NCI-H2107 treated with DMSO at 0.1 percent for 48 hours (cell line): ENCODE results near the gene CRY2.

Source experiments
- DNase-seq: peaks from one replicate; lab custom pipeline; 2025; ENCODE audit not compliant: unreplicated experiment; lab: John Stamatoyannopoulos, UW

The CRY2 gene

DNA sequence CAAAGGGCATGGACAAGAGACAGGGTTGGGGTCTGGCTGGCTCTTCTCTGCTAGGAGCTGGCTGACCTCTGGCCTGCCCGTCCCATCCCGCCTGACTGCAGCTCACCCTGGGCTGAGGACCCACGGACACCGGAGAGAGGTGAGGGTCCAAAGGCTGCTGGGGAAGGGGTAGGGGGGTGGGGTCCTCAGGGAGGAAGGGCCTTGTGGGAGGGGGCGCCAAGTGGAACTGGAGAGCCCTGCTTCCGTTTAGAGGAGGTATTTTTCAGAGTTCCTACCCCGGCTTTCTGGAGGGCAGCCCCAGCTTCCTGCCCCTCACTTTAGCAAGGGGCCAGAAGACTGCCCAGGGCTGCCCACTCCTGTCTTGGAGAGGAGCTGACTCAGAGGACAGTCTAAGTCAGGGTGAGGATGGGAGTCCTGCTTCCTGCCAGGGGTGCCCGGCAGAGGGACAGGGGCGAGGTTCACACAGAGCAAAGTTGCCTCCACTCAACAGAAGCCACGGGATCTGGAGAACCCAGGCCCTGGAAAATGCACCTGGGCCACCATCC is 82.3 kb downstream of the CRY2 start:
- DNase-seq = no peak

DNA sequence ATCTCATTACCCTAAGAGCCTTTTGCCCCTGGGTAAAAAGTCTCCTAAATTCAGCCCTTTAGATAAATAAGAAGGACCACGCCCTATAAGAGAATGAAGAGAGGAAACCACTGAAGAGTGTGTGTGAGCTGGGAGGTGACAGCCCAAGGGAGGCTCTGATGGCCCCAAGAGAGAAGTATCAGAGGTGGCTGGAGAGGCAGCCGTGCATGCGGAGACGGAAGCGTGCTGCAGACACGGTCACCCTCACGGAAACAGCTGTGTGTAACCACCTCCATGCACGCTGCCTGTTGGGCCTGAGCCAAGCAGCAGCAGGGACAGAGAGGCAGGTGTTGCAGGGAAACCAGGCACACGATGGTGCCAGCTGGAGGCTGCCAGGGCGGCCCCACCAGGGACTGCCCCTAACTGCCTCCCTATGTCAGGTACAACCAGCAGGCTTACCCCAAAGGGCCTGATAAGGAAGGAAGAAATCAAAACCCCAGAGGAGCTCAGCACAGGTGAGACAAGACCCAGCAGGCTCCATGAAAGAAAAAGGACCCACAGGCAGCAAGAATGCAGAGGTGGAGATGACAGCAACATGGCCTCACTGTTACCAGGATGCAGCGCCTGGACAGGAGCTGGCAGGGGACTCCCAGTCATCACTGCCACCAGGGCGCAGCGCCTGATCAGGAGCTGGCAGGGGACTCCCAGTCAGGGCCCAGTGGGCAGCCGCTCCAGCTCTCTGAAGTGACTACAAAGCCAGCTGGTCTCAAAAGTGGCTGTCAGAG is 82.9 kb downstream of the CRY2 start:
- DNase-seq = peak; percentile 61

GRCh38 chr11:45930951-45931570 is 83.8 kb downstream of the CRY2 start:
- DNase-seq = no peak

GRCh38 chr11:45931739-45932138 is 84.5 kb downstream of the CRY2 start:
- DNase-seq = no peak

GRCh38 chr11:45932217-45932616 is 84.9 kb downstream of the CRY2 start:
- DNase-seq = no peak
